ENCODE results near the gene CYSTM1. TPM values are rescaled to one million over a fixed set of nuclear protein-coding genes. Genes with fewer than 3 reads are reported as not detected.

The CYSTM1 gene
- total and polyA plus RNA-seq, 2 donors = 7.8 to 65.2 TPM

DNA sequence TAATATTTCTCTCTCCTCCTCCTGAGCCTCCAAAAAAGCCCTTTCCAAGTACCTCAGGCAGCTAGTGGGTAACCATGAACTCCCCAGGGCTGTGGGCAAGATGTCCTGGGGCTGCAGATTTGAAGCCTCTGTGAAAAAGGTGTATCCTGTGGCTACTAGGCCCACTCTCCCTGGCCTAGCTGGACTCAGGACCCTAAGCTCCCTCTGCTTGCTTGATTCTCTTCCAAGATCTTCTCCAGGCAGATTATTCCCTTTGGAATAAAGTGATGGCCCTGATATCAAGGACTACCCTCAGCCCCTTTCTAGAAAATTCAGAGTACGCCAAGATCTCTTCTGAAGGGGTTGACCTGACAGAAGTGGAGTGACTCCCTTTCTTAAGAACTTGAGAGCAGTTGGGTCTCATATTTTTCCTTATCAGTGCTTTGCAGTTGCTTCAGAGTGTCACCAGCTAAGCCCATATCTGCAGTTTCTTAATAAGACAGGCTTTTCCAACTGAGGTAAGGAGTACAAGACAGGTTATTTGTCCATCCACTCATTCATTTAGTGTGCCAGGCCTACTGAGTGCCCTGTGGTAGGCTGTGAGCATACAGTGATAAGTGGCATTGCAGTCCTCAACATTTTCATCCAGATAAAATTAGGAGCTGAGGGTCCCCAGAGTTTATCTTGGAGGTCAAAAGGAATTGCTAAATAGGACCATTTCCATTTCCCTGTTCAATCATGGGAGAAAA lies 42.5 kb downstream of the CYSTM1 start:
- Histone ChIP-seq H3K4me1 (ENCODE audit: insufficient read depth) (no peaks in the 10 kb centered on the region), H3K4me3 (ENCODE audit: low read depth, low read length) (no peak overlapping the region), H3K27ac (ENCODE audit: low read depth) (no peak overlapping the region), H3K36me3 (ENCODE audit: insufficient read depth) (no peaks in the 10 kb centered on the region)
- no peak for DNase-seq (ENCODE audit: extremely low spot score)
- WGBS = 98% methylated on average over 1 of the region's 1 CpG

- Histone ChIP-seq H3K4me3 (ENCODE audit: low read depth, low read length) (no peak overlapping the region), H3K4me1 (ENCODE audit: insufficient read depth) (no peaks in the 10 kb centered on the region), H3K27ac (ENCODE audit: low read depth) (no peak overlapping the region), H3K36me3 (ENCODE audit: insufficient read depth) (no peaks in the 10 kb centered on the region)
- DNase-seq (ENCODE audit: extremely low spot score) = no peak
- WGBS = 81% methylated on average over 9 of the region's 9 CpGs
Measured at GRCh38 chr5:140219068-140219991, 44.3 kb downstream of the CYSTM1 start.

- DNase-seq (ENCODE audit: extremely low spot score) = no peak
- Histone ChIP-seq H3K36me3 (ENCODE audit: insufficient read depth) (no peaks in the 10 kb centered on the region), H3K4me3 (ENCODE audit: low read depth, low read length) (no peak overlapping the region), H3K4me1 (ENCODE audit: insufficient read depth) (no peaks in the 10 kb centered on the region), H3K27ac (ENCODE audit: low read depth) (no peak overlapping the region)
- WGBS = 84% methylated on average over 3 of the region's 3 CpGs
Measured at GRCh38 chr5:140220032-140220697, 45.2 kb downstream of the CYSTM1 start.

DNA sequence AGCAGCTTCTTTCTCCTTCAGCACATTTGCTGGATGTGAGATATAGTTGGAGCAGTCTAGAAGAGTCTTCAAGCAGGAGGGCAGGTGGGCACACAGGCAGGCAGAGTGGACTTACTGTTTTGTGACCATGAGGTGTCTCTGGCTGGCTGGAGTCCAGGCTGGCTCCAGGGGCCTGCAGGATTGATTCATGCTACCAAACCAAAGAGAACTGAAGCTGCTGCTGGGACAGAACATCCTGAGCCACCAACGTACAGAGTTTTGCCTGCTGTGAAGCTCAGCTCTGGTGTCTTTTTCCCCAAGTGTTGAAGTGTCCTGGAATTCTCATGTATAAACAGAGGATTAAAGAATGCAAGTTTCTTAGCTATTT lies 45.7 kb downstream of the CYSTM1 start:
- Histone ChIP-seq H3K4me3 (ENCODE audit: low read depth, low read length) (no peak overlapping the region), H3K4me1 (ENCODE audit: insufficient read depth) (no peaks in the 10 kb centered on the region), H3K36me3 (ENCODE audit: insufficient read depth) (no peaks in the 10 kb centered on the region), H3K27ac (ENCODE audit: low read depth) (no peak overlapping the region)
- DNase-seq (ENCODE audit: extremely low spot score) = no peak
- WGBS = 47% methylated on average over 1 of the region's 1 CpG

GRCh38 chr5:140221697-140222223 lies 46.8 kb downstream of the CYSTM1 start:
- H3K4me1 ChIP-seq (ENCODE audit: insufficient read depth) = no peaks in the 10 kb centered on the region
- WGBS = 88% methylated on average over 5 of the region's 5 CpGs

GRCh38 chr5:140222416-140222815 lies 47.4 kb downstream of the CYSTM1 start:
- no peak overlapping the region for H3K27ac ChIP-seq (ENCODE audit: low read depth)
- H3K4me3 ChIP-seq (ENCODE audit: low read depth, low read length) = no peak overlapping the region
- 98% methylated on average over 1 of the region's 1 CpG for WGBS
- no peak for DNase-seq (ENCODE audit: extremely low spot score)
- H3K4me1 ChIP-seq (ENCODE audit: insufficient read depth) = no peaks in the 10 kb centered on the region
- no peaks in the 10 kb centered on the region for H3K36me3 ChIP-seq (ENCODE audit: insufficient read depth)

More at GRCh38 chr5:140221697-140222223, 46.8 kb downstream of the CYSTM1 start:
- Histone ChIP-seq H3K4me3 (ENCODE audit: low read depth, low read length) (no peak overlapping the region), H3K27ac (ENCODE audit: low read depth) (no peak overlapping the region), H3K36me3 (ENCODE audit: insufficient read depth) (no peaks in the 10 kb centered on the region)
- no peak for DNase-seq (ENCODE audit: extremely low spot score)

DNA sequence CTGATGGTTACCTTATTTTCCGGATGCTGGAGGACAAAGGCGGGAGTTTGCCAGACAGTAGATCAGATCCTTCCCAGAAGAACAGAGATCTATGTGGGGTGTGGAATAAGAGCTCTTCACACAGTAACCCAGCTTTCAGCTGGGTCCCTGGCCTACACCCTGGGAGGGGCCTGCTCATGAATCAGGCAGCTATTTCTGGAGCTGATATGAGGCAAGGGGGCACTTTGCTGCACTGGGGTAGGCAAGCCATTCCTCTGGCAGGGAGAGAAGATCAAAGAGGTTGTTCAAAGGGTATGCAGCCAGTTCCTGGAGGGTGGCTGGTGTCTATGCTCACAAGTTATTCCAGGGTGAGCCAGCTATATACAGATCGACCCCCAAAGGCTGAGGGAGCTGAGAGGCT lies 48.6 kb downstream of the CYSTM1 start:
- Histone ChIP-seq H3K4me1 (ENCODE audit: insufficient read depth) (no peaks in the 10 kb centered on the region), H3K36me3 (ENCODE audit: insufficient read depth) (no peaks in the 10 kb centered on the region), H3K4me3 (ENCODE audit: low read depth, low read length) (no peak overlapping the region), H3K27ac (ENCODE audit: low read depth) (no peak overlapping the region)
- no peak for DNase-seq (ENCODE audit: extremely low spot score)
- WGBS = 87% methylated on average over 3 of the region's 3 CpGs

- no peak overlapping the region for H3K27ac ChIP-seq (ENCODE audit: low read depth)
- 90% methylated on average over 3 of the region's 3 CpGs for WGBS
- H3K36me3 ChIP-seq (ENCODE audit: insufficient read depth) = no peaks in the 10 kb centered on the region
- no peak overlapping the region for H3K4me3 ChIP-seq (ENCODE audit: low read depth, low read length)
- H3K4me1 ChIP-seq (ENCODE audit: insufficient read depth) = no peaks in the 10 kb centered on the region
- DNase-seq (ENCODE audit: extremely low spot score) = no peak
Measured at GRCh38 chr5:140224658-140225057, 49.7 kb downstream of the CYSTM1 start.

GRCh38 chr5:140225396-140225795 lies 50.4 kb downstream of the CYSTM1 start:
- no peak overlapping the region for H3K4me3 ChIP-seq (ENCODE audit: low read depth, low read length)
- H3K36me3 ChIP-seq (ENCODE audit: insufficient read depth) = no peaks in the 10 kb centered on the region
- WGBS = 80% methylated on average over 3 of the region's 3 CpGs
- H3K4me1 ChIP-seq (ENCODE audit: insufficient read depth) = no peaks in the 10 kb centered on the region
- H3K27ac ChIP-seq (ENCODE audit: low read depth) = no peak overlapping the region
- DNase-seq (ENCODE audit: extremely low spot score) = no peak

GRCh38 chr5:140227046-140227445 lies 52.1 kb downstream of the CYSTM1 start:
- H3K4me3 ChIP-seq (ENCODE audit: low read depth, low read length) = no peak overlapping the region
- no peaks in the 10 kb centered on the region for H3K36me3 ChIP-seq (ENCODE audit: insufficient read depth)
- no peak overlapping the region for H3K27ac ChIP-seq (ENCODE audit: low read depth)
- DNase-seq (ENCODE audit: extremely low spot score) = no peak
- 96% methylated on average over 2 of the region's 2 CpGs for WGBS
- H3K4me1 ChIP-seq (ENCODE audit: insufficient read depth) = no peaks in the 10 kb centered on the region

GRCh38 chr5:140228364-140228837 lies 53.4 kb downstream of the CYSTM1 start:
- no peak overlapping the region for H3K4me3 ChIP-seq (ENCODE audit: low read depth, low read length)
- H3K4me1 ChIP-seq (ENCODE audit: insufficient read depth) = no peaks in the 10 kb centered on the region
- H3K27ac ChIP-seq (ENCODE audit: low read depth) = no peak overlapping the region
- no peaks in the 10 kb centered on the region for H3K36me3 ChIP-seq (ENCODE audit: insufficient read depth)
- no peak for DNase-seq (ENCODE audit: extremely low spot score)
- WGBS = 80% methylated on average over 7 of the region's 7 CpGs

DNA sequence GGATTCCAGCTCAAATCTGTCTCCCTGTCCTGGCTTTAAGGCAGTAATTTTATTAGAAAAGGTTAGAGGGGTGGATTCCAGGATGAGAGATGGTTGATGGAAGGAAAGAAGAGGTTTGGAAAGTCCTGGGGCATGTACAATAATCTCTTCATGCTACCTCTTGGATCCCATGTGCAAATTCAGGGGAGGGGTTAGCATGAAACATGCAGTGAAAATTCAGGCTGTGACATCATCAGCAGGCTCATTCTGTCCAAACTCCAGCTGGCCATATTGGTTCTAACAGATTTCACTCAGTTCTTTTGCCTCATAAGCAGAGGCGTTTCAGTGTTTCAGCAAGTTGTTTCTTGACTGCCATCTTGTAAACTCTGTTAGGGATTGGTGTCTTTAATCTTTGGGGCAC lies 55.4 kb downstream of the CYSTM1 start:
- Histone ChIP-seq H3K27ac (ENCODE audit: low read depth) (no peak overlapping the region), H3K36me3 (ENCODE audit: insufficient read depth) (no peaks in the 10 kb centered on the region), H3K4me3 (ENCODE audit: low read depth, low read length) (no peak overlapping the region), H3K4me1 (ENCODE audit: insufficient read depth) (no peaks in the 10 kb centered on the region)
- WGBS = 86% methylated on average over 1 of the region's 1 CpG
- no peak for DNase-seq (ENCODE audit: extremely low spot score)

- no peak overlapping the region for H3K4me3 ChIP-seq (ENCODE audit: low read depth, low read length)
- 94% methylated on average over 1 of the region's 1 CpG for WGBS
Measured at GRCh38 chr5:140232731-140233130, 57.7 kb downstream of the CYSTM1 start.

More at GRCh38 chr5:140232731-140233130, 57.7 kb downstream of the CYSTM1 start:
- no peaks in the 10 kb centered on the region for H3K36me3 ChIP-seq (ENCODE audit: insufficient read depth)
- no peak overlapping the region for H3K27ac ChIP-seq (ENCODE audit: low read depth)
- no peak for DNase-seq (ENCODE audit: extremely low spot score)
- no peaks in the 10 kb centered on the region for H3K4me1 ChIP-seq (ENCODE audit: insufficient read depth)

All from urinary bladder (tissue), 4 donors.